ENCODE results near the gene OR9A2. TPM values are rescaled to one million over a fixed set of nuclear protein-coding genes. Genes with fewer than 3 reads are reported as not detected.
"Not testable (repeated sequence)": the region's sequence is repeated elsewhere in the genome, so short reads cannot be mapped to it uniquely, and the experiment has no call there.

The OR9A2 gene
- total RNA-seq, 1 donor from 2014 or later: not detected

DNA sequence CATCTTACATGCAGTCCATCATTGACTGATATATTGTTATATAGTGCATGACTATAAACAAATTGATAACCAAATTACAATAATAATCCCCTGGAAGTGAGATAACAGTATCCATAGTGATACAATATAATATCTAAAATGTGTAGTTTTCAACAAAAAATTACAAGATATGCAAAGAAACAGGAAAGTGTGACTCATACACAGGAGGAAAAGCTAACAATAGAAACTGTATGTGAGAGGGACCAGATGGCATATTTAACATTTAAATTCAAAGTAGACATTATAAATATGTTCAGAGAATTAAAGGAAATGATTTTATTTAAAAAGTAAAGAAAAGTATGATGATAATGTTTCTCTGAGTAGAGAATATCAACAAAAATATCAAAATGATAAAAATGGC is 8.0 kb downstream of the OR9A2 start:
- DNase-seq (ENCODE audit: low read depth): no peak

DNA sequence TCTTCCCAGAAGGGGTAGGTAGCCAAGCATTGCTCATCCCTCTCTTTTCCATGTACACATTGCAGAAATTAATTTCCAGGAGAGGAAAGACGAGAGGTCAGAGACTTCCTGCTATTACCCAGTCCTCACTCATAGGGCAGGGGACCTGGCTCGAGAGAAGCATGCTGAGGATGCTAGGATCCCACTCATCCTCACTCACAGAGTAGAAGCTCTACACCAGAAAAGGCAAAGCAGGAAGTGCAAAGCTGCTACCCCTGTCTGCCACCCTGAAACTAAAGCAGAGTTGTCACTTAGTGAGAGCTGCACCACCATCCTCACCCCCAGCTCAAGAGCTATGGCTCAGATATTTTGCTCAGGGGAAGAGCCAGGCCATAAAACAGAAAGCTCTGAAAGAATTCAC is 9.9 kb downstream of the OR9A2 start:
- no peak for DNase-seq (ENCODE audit: low read depth)

DNA sequence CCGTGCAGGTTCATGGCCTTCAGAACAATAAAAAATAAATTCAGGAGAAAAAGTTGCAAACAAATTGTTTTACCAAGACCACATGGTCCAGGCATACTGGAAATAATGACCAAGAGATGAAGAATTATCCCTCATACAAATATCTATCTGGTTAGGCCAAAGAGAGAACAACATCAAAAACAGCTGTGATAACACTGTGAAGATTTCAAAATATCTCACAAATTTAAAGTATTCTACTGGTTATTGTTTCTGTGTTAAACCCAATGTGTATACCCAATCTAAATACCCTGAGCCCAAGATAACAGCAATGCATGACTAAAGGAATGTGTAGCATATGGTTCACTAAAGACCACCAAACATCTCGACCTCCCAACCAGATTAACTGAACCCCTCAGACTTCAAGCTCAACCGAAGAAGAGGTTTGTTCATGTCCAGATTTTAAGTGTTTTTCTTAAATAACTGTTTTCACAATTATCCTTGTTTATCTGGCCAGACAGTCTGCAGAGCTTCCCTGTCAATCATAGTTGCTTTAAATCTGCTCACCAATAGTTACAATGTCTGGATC is 10.9 kb downstream of the OR9A2 start:
- DNase-seq (ENCODE audit: low read depth): no peak

DNA sequence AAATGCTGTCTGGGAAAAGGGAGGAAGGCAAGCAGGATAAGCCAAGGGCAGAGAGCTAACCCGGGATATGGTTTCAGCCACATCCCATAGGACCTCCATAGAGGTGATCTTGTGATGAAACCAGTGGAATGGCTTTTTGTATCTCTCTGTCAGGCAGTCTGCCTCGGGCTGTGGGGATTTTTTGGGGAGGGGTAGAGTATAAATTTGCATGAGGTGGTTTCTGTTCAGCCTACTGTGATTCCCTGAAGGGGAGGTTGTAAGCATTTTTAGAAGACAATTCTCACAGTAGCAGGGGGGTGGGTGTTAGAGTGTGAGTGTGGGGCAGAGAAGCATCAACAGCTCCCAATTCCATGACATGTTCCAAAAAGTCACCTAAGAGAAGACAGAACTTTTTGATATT is 11.8 kb downstream of the OR9A2 start:
- DNase-seq (ENCODE audit: low read depth): no peak

DNA sequence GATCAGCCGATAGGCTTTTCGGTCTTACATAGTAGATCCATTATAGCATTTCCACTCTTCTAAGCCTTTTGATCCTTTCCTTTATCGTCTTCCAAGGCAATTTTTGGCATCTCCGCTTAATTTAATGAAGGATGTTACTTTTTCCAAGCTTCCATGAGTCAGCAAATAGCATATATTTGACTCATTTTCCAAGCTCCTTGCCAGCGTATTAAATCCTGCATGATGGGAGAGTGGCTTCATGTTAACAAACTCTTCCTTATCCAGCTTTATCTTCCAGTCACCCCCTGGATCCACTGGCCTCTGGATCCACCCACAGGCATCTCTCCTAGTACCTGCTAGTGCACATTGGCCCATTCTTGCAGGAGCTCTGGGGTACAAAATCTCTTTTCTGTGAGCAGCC is 13.0 kb downstream of the OR9A2 start:
- DNase-seq (ENCODE audit: low read depth): no peak

DNA sequence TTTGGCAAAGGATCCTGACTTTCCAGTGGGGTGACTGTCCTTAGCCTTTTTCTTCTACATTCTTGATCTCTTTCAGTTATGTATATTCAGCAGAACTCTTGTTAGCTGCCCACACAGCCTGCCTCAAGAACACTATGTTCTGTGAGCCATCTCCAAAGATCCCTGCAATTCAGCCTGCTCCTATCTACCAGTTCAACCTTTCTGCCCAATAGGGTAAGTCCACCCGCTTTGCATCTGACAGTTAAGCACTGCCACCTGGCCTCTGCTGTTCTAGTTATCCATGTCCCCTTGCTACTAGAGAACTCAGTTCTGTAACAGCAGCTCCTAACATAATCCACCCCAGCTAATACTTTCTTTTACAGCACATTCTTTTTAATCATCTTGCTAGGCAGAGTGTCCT is 13.5 kb downstream of the OR9A2 start:
- no peak for DNase-seq (ENCODE audit: low read depth)

DNA sequence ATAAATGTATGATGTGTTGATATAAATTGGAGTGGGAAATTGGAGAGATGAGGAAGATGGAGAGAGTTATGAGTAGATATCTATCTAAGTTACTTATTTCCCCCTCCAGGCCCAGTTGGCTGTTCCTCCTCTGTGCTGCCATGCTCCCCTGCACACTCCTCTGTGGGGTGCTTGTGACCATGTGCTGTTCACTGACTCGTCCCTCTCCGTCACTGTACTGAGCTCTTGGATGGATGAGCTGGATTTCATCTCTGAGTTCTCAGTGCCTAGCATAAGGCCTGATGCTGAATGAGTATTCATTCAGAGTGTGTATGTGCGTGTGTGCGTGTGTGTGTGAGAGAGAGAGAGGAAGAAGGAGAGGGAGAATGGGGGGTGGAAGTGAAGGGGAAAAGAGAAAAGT is 14.5 kb downstream of the OR9A2 start:
- DNase-seq (ENCODE audit: low read depth): no peak

DNA sequence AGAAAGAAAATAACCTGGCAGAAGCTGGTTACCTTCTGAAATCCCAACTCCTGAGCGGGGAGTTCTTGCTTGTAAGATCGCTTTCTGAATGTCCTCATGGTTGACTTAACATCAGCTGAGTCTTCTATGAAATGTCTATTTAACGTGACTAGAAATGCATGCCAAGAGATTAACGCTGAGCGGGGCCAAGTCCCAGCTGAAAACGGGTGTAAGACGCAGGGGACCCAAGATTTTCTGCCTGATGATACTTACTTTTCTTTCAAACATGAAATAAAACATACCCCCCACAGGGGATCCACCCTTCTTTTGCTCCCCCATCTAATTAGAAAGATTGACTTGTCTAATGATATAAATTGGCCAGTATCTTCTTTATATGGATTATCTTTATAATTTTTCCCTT is 14.9 kb downstream of the OR9A2 start:
- no peak for DNase-seq (ENCODE audit: low read depth)

DNA sequence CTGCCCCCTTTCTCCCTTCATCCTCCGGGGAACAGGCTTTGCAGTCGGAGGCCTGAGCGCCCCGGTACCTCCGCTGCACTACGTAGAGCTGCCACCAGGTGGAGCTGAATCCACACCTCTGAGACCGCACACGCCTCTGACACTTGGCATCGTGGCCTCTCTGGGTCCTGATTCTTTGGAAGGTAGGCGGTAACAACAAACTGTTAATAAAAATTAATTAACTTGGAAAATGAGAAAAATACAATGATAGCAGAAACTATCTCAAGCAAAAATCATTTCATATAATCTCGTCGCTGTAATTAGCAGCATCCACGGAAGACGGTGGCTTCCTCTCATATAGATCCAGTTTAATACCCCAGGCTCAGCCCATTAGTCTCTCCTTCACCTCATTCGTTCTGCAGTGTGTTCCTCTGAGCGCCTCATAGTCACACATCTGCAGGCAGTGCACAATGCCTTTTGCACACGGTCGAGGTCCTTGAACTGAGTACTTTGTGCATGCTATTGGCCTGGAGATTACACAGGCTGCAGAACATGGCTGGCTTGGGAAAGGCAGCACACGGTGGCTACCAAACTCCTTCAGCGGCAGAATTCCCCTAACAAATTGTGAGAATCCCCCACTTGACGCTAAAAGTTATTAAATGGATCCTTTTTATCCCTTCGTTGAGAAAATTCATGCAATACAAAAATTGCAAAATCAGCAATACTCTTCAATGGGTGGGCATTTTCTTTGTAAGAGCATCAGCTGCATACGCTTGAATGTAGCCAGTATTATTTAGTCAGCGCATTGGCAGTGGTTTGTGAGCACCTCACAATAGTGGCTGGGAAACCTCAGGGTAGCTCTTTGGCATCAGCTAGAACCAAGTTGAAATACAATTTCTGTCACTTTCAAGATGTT is 18.7 kb downstream of the OR9A2 start:
- DNase-seq (ENCODE audit: low read depth): peak; percentile 20

DNA sequence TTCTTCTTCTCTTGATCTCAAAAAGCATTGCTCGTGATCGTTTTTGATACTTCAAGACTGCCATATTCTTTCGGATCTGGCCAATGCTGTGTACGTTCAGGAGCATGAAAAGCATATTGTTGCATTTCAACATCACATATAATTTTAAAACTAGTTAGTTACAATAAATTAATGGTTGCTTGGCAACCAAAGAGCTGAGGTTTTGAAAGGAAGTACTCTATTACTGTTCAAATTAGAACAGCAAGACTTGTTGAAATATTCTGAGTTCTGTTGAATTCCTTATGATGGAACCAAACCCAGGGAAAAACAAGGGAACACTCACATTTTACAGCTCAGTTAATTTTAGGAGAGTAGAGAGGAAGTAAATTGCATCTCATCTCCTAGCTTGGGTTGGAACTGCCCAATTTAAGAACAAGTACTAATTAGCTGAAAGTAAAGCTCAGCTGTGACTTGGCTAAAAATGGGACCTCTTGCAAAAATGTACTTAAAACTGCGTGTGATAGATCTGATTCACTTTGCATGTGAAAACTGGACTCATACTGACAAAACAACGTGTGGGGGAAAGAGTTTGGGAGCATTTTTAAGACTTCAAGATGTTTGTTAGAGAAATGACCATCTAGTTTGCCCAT is 21.2 kb downstream of the OR9A2 start:
- DNase-seq (ENCODE audit: low read depth): no peak

DNA sequence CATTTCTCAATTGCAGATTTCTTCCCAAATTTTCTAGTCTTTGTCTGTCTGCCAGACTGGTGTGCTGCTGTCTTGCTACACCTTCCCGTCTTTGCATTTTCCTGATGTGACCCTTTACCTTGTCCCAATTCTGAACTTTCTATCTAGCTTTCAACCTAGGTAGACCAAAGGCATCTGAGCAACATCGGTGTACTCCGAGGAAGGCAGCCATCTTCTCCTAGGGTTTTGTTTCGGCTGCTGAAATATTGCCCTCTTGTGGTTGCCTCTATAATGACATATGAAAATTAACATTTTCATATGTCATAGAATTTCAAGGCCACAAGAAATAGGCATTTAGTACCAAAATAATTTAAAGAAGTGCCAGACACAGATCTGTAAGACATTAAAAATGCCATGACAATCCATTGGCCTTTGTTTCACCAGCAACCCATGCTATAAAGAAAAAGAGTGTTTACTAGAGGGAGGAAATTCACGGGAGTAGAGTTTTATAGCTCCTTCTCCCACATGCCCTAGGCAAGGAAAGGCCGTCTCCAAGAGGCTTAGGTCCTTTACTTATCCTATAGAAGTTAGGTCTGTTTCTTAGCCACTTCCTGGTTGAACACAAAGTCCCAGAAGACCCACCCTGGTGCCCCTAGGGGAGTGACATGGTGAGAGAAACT is 23.4 kb downstream of the OR9A2 start:
- DNase-seq (ENCODE audit: low read depth): peak; percentile 49

DNA sequence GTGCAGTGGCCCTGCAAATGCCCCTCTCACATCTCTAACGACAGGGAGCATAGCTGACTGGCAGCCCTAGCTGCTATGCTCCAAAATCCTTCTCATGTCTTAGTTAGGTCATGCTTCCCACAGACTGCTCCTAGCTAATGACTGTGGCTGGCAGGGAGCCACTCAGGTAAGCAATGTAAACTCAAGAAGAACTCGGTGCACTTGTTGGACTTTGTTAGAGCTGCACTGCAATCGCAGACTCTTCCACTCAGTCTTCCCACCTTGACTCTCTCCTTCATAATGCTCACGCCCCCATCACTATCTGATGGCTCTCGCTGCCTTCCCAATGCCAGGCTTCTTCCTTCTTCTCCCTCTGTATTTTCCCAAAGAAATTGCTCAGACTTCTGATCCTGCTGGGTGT is 24.0 kb downstream of the OR9A2 start:
- no peak for DNase-seq (ENCODE audit: low read depth)

DNA sequence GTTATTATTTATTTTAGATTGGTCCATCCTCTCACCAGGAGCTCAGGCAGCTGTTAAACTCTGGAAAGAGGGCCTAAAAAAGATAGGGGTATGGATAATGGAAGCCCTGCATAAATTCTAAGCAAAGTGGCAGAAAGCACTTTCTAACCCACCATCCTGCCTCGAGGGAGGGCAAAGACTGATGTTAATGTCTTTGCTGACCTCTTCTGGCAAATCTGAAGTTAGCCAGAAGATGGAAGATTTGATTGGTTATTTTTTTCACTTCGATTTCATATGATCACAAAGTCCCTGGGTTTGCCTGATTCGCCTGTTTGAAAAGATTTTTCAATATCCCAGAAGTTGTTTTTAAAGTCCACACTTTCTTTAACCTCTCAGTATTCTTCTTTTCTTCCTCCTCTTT is 24.8 kb downstream of the OR9A2 start:
- peak; percentile 9 for DNase-seq (ENCODE audit: low read depth)

DNA sequence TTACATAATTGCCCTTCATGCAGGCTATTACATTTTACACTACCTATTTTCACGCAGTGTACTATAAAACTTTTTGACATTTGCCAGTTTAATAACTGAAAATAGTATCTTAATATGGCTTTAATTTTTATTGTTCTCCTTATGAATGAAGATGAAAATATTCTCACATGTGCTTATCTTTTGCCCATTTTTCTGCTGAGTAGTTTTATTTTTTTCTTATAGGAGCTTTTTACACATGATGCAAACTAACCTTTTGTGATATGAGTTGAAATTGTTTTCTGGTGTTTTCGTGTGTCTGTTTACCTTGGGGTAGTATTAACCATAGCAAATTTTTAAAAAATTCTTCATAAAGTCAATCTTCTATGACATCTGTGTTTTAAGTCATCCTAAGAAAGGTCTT is 26.3 kb downstream of the OR9A2 start:
- no peak for DNase-seq (ENCODE audit: low read depth)

DNA sequence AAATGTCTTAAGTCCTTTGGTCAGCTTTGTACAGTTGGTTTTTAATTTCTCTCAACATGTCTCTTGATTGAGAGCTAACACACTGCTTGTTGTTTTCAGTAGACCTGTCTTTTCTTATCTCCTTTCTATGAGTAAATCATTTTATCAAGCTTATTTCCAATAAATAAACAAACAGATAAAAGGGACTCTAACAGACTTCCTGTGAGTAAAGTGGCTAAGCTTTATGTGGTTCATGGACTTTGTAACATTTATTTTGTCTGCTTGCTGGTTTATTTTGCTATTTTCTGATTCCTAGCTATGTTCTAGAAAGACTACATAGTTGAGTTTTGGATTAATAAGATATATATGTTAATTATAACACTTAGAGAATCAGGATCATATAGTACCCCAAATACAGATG is 27.1 kb downstream of the OR9A2 start:
- no peak for DNase-seq (ENCODE audit: low read depth)

DNA sequence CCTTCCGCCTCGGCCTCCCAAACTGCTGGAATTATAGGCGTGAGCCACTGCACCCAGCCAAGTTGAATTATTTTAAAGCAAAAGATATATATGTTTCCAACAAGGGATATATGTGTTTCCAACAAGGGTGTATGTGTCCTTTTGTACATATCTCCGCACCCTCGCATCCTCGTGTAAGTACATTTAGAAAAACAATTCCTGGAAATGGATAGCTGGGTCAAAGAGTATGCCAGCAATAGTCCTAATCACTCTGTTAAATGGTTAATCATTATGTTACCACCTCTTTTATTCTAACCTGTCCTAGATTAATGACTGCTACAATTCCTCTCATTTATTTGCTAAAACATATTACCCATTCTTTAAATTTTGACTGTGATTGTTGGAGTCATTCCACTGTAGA is 28.0 kb downstream of the OR9A2 start:
- no peak for DNase-seq (ENCODE audit: low read depth)

DNA sequence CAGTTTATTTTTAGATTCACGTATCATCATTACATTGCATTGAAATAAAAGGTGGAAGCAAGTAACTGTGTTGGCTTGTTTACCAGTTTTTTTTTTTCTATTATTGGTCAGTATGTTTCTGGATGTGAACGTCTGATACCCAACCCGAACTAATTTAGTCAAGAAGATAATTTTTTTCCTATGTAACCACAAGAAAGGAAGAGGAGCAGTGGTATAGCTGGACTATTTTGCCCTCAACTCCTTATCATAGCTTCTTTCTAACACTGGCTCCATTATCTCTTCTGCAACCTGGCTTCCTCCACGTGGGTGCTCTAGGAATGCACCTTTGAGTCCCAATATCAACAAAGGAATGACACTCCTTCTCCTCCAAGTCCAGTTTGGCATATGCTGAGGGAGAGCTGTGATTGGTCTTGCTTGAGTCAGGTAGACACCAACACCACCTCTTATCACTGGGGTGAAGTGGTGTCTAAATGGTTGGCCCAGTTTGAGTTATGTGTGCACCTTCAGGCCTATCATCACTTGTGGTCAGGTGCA is 29.4 kb downstream of the OR9A2 start:
- DNase-seq (ENCODE audit: low read depth): no peak

DNA sequence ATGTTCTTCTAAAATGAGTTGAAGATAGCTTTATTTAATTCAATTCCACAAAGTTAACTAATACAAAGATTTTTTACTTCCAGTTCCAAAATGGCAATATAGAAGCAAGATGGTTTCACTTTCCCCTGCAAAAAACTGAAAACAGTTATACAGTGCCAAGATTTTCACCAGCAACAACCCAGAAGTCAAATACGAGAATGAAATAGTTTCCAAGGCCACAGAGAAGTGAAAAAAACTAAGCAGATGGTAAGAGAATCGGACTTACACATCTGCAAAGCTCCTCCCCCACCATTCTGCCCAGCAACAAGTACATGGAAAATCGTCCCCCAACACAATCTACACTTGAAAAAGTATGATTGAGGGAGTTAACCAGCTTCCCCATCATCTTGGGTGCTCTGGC is 34.5 kb downstream of the OR9A2 start:
- DNase-seq (ENCODE audit: low read depth): no peak

DNA sequence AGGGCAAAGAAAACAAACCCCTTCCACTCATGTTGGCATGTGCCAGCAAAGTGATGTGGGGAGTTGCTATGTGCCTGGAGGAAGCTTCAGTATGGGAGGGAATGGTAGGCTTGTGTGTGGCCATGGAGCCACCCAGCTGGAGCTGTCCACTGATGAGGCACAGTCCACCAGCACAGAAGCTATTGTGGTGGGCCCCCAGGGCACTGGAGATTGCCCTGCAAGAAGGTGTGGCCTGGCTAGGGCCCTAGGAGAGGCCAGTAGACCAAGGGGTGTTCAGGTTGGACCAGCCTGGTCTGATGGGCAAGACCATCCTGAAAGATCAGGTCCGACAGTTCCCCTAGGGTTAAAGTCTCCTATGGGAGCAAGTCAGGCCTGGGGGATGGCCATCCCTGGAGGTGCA is 42.6 kb downstream of the OR9A2 start:
- DNase-seq (ENCODE audit: low read depth): no peak

DNA sequence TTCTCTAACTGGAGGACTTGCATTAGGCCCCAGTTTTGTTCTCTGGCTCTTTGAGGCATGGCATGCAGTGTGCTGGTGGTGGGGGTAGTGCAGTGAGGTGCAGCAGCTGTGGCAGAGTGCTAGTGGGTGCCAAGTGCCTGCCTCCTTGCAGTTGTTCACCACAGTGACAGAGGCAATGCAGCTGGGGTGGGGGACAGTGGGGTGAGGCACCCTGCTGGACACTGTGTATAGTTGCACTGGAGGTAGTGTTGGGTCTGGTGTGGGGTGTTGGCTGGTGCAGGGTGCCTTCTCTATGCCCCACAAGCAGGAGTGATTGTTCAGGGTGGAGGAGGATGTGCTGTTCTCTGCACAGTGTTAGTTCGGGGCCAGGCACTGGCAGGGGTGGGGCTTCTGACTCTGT is 43.1 kb downstream of the OR9A2 start:
- no peak for DNase-seq (ENCODE audit: low read depth)

DNA sequence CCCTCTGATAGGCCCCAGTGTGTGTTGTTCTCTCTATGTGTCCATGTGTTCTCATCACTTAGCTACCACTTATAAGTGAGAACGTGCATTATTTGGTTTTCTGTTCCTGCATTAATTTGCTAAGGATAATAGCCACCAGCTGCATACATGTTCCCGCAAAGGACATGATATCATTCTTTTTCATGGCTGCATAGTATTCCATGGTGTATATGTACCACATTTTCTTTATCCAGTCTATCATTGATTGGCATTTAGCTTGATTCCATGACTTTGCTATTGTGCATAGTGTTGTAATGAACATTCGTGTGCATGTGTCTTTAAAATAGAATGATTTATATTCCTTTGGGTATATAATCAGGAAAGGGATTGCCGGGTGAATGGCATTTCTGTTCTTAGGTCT is 48.5 kb downstream of the OR9A2 start:
- DNase-seq (ENCODE audit: low read depth): not testable (repeated sequence)

Data from renal cortical epithelial cell (primary cell).